Liver (tissue), 9 donors: ENCODE results near the gene PNKD. TPM values are rescaled to one million over a fixed set of nuclear protein-coding genes. Genes with fewer than 3 reads are reported as not detected.

Experiments
- DNase-seq: peaks from one replicate; pipeline ENCODE4 v3.0.0-alpha.2; 2017; ENCODE audit warnings: low spot score
- H3K27ac ChIP-seq, 2 donors: one replicate each; pipeline ENCODE4 v1.7.0; 2013; ENCODE audit warnings: inconsistent platforms in 2 of 2, low read length in 2 of 2, control low read depth in 1 of 2, low read depth in 1 of 2, mild to moderate bottlenecking in 1 of 2
- H3K27me3 ChIP-seq, 4 donors: one replicate each; pipeline versions ENCODE4 v1.6.1 to v1.7.0; 2013; ENCODE audit warnings: low read length in 3 of 4, inconsistent platforms in 1 of 4, mild to moderate bottlenecking in 1 of 4, moderate library complexity in 1 of 4; ENCODE audit not compliant: control insufficient read depth in 4 of 4, insufficient read depth in 4 of 4
- H3K36me3 ChIP-seq, 4 donors: one replicate each; pipeline versions ENCODE4 v1.6.1 to v1.7.0; 2013; ENCODE audit warnings: low read length in 3 of 4, mild to moderate bottlenecking in 3 of 4, low read depth in 1 of 4, moderate library complexity in 1 of 4; ENCODE audit not compliant: control insufficient read depth in 4 of 4, insufficient read depth in 3 of 4
- H3K4me1 ChIP-seq, 4 donors: one replicate each; pipeline versions ENCODE4 v1.6.1 to v1.7.0; 2013; ENCODE audit warnings: low read length in 3 of 4, mild to moderate bottlenecking in 3 of 4, moderate library complexity in 1 of 4; ENCODE audit not compliant: control insufficient read depth in 4 of 4, insufficient read depth in 4 of 4
- H3K4me3 ChIP-seq, 3 donors: one replicate each; pipeline versions ENCODE4 v1.6.1 to v1.7.0; 2013; ENCODE audit warnings: low read length in 3 of 3, control low read depth in 1 of 3, low read depth in 1 of 3, mild to moderate bottlenecking in 1 of 3
- H3K9ac ChIP-seq, 2 donors: one replicate each; pipeline ENCODE4 v1.7.0; 2013; ENCODE audit warnings: low read length in 2 of 2, mild to moderate bottlenecking in 2 of 2, moderate library complexity in 2 of 2, control low read depth in 1 of 2, low read depth in 1 of 2
- H3K9me3 ChIP-seq, 4 donors: one replicate each; pipeline versions ENCODE4 v1.6.1 to v1.7.0; 2013; ENCODE audit warnings: low read length in 3 of 4; ENCODE audit not compliant: control insufficient read depth in 4 of 4
- CTCF ChIP-seq: fragments of 150-350 bp; IDR thresholded peaks from 2 replicates; pipeline ENCODE4 v1.5.1; 2017; ENCODE audit warnings: improper control_type of control experiment, low read depth, low read length; ENCODE audit not compliant: missing input control
- EGR1 ChIP-seq, 2 donors: IDR thresholded peaks; 2 replicates each; pipeline ENCODE4 v1.6.1; 2016 to 2018; ENCODE audit warnings: antibody characterized with exemption in 2 of 2, low read depth in 2 of 2
- FOXA2 ChIP-seq: IDR thresholded peaks from 2 replicates; pipeline ENCODE4 v1.6.1; 2016; ENCODE audit warnings: antibody characterized with exemption
- GABPA ChIP-seq, 2 donors: IDR thresholded peaks in 1 of 2; conservative IDR thresholded peaks in 1 of 2; 2 replicates each; pipeline ENCODE4 v1.6.1; 2016; ENCODE audit warnings: antibody characterized with exemption in 2 of 2, mild to moderate bottlenecking in 1 of 2, moderate library complexity in 1 of 2
- HNF4A ChIP-seq, 2 donors: conservative IDR thresholded peaks; 2 replicates each; pipeline ENCODE4 v1.6.1; 2016; ENCODE audit warnings: antibody characterized with exemption in 2 of 2, mild to moderate bottlenecking in 2 of 2
- JUND ChIP-seq, 2 donors: IDR thresholded peaks; 2 replicates each; pipeline ENCODE4 v1.6.1; 2016; ENCODE audit warnings: antibody characterized with exemption in 2 of 2
- MAX ChIP-seq: IDR thresholded peaks from 2 replicates; pipeline ENCODE4 v1.6.1; 2016; ENCODE audit warnings: antibody characterized with exemption
- NR2F2 ChIP-seq: IDR thresholded peaks from 2 replicates; pipeline ENCODE4 v1.6.1; 2016; ENCODE audit warnings: antibody characterized with exemption
- RAD21 ChIP-seq, 2 donors: IDR thresholded peaks; 2 replicates each; pipeline ENCODE4 v1.6.1; 2016; ENCODE audit warnings: antibody characterized with exemption in 2 of 2, mild to moderate bottlenecking in 2 of 2
- REST ChIP-seq: IDR thresholded peaks from 2 replicates; pipeline ENCODE4 v1.6.1; 2016; ENCODE audit warnings: antibody characterized with exemption, mild to moderate bottlenecking
- RXRA ChIP-seq, 2 donors: IDR thresholded peaks; 2 replicates each; pipeline ENCODE4 v1.6.1; 2017 to 2018; ENCODE audit warnings: antibody characterized with exemption in 2 of 2, mild to moderate bottlenecking in 1 of 2
- SP1 ChIP-seq: IDR thresholded peaks from 2 replicates; pipeline ENCODE4 v1.6.1; 2018; ENCODE audit warnings: antibody characterized with exemption, mild to moderate bottlenecking
- ZBTB33 ChIP-seq: IDR thresholded peaks from 2 replicates; pipeline ENCODE4 v1.6.1; 2016; ENCODE audit warnings: antibody characterized with exemption
- WGBS: extraction: QIAGEN DNeasy Blood & Tissue Kit; methylation state at CpG from one replicate; pipeline ENCODE4 v1.1.7; 2013; 5-methylcytosine and 5-hydroxymethylcytosine counted together
- polyA plus RNA-seq, 2 donors: library from polyadenylated mRNA; stranded (reverse) in 1 of 2; unstranded in 1 of 2; fragments of 200-250 nt in 1 of 2; fragments of >200 nt in 1 of 2; fragmentation: Nextera tagmentation in 1 of 2; extraction: Ambion mirVana in 1 of 2; gene quantifications; one replicate each; pipeline versions ENCODE4 v1.2.1 to v1.2.3, GENCODE V29; 2013 to 2015
- total RNA-seq, 2 donors: library from RNA; depleted of rRNA; stranded (reverse); fragments of >200 nt; gene quantifications; one replicate each; pipeline ENCODE4 v1.2.3, GENCODE V29; 2014
- donor health status: healthy.
- donor health status: healthy.
- donor health status: healthy.
- donor health status: healthy.
- donor health status: healthy.

PNKD gene
- total and polyA plus RNA-seq, 4 donors = 28.5 to 161 (median 94.9) TPM

GRCh38 chr2:218230882-218231281 is 39.4 kb upstream of the PNKD start:
- no peak for DNase-seq
- peaks cover 0 to 5% (median 1%) of the 10 kb centered on the region in 4 donors for H3K4me1 ChIP-seq
- 47% methylated on average over 1 of the region's 1 CpG for WGBS
- no peak for TF ChIP-seq NR2F2
- TF ChIP-seq HNF4A (conservative IDR thresholded peaks at IDR 0.05) = no peak
- no peak for TF ChIP-seq REST
- TF ChIP-seq CTCF = no peak
- TF ChIP-seq ZBTB33 = no peak
- TF ChIP-seq MAX = no peak
- no peaks in the 10 kb centered on the region for H3K27me3 ChIP-seq
- no peak overlapping the region for H3K9ac ChIP-seq
- peaks cover 9 to 39% (median 28%) of the 10 kb centered on the region in 4 donors for H3K36me3 ChIP-seq
- H3K9me3 ChIP-seq = no peaks in the 10 kb centered on the region
- no peak overlapping the region for H3K27ac ChIP-seq
- no peak overlapping the region for H3K4me3 ChIP-seq

- Histone ChIP-seq H3K36me3 (peaks cover 9 to 42% (median 35%) of the 10 kb centered on the region in 4 donors), H3K4me3 (no peak overlapping the region), H3K9ac (no peak overlapping the region), H3K9me3 (no peaks in the 10 kb centered on the region), H3K27ac (no peak overlapping the region), H3K27me3 (no peaks in the 10 kb centered on the region), H3K4me1 (peaks cover 0 to 5% (median 1%) of the 10 kb centered on the region in 4 donors)
- no peak for DNase-seq
- TF ChIP-seq RAD21 (IDR thresholded peaks at IDR 0.05) (no peak), EGR1 (IDR thresholded peaks at IDR 0.05; ENCODE audit: low read depth in 2 of 2) (no peak), FOXA2 (no peak), GABPA (IDR thresholded peaks at IDR 0.05 in 1 of 2, conservative IDR thresholded peaks at IDR 0.05 in 1 of 2) (no peak), CTCF (no peak), JUND (IDR thresholded peaks at IDR 0.05) (no peak), MAX (no peak), RXRA (IDR thresholded peaks at IDR 0.05) (no peak), SP1 (no peak)
- WGBS = 95% methylated on average over 4 of the region's 4 CpGs
Observed at GRCh38 chr2:218233543-218233942, 36.8 kb upstream of the PNKD start.
